ENCODE measurements around the gene ZEB1.

DNA sequence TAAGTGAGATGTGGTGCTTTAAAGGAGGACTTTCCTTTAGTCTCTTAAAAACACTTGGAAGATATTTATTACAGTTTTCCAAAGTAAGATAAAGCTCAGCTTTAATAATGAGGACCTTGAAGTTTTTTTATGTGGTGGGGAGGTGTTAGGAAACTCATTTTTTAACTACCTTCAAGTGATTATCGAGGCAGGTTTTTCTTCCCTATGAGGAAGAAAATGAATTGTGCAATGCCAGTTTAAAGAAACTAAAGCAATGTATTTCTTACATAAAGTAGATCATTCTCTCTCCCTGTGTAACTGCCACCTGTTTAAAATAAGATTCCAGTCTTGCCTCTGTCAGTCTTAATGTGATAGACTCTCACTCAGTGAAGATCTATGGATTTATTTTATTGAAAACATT is 27.9 kb downstream of the ZEB1 start:
- TF ChIP-seq, protein P1, sequence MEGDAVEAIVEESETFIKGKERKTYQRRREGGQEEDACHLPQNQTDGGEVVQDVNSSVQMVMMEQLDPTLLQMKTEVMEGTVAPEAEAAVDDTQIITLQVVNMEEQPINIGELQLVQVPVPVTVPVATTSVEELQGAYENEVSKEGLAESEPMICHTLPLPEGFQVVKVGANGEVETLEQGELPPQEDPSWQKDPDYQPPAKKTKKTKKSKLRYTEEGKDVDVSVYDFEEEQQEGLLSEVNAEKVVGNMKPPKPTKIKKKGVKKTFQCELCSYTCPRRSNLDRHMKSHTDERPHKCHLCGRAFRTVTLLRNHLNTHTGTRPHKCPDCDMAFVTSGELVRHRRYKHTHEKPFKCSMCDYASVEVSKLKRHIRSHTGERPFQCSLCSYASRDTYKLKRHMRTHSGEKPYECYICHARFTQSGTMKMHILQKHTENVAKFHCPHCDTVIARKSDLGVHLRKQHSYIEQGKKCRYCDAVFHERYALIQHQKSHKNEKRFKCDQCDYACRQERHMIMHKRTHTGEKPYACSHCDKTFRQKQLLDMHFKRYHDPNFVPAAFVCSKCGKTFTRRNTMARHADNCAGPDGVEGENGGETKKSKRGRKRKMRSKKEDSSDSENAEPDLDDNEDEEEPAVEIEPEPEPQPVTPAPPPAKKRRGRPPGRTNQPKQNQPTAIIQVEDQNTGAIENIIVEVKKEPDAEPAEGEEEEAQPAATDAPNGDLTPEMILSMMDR (tag by site-specific recombination; IDR thresholded peaks at IDR 0.05), result no peak
- TF ChIP-seq ZBTB7A (tag by site-specific recombination; IDR thresholded peaks at IDR 0.05; ENCODE audit: low read depth) (no peak), ZBTB21 (tag by site-specific recombination; IDR thresholded peaks at IDR 0.05) (no peak), ZNF510 (tag by site-specific recombination; IDR thresholded peaks at IDR 0.05; ENCODE audit: insufficient replicate concordance) (no peak), ZNF600 (tag by site-specific recombination; IDR thresholded peaks at IDR 0.05) (no peak), TCF7L2 (IDR thresholded peaks at IDR 0.05; ENCODE audit: borderline replicate concordance, low read depth, low read length) (no peak), ZNF10 (tag by site-specific recombination; IDR thresholded peaks at IDR 0.05) (no peak)
- TF ChIP-seq, protein P2, sequence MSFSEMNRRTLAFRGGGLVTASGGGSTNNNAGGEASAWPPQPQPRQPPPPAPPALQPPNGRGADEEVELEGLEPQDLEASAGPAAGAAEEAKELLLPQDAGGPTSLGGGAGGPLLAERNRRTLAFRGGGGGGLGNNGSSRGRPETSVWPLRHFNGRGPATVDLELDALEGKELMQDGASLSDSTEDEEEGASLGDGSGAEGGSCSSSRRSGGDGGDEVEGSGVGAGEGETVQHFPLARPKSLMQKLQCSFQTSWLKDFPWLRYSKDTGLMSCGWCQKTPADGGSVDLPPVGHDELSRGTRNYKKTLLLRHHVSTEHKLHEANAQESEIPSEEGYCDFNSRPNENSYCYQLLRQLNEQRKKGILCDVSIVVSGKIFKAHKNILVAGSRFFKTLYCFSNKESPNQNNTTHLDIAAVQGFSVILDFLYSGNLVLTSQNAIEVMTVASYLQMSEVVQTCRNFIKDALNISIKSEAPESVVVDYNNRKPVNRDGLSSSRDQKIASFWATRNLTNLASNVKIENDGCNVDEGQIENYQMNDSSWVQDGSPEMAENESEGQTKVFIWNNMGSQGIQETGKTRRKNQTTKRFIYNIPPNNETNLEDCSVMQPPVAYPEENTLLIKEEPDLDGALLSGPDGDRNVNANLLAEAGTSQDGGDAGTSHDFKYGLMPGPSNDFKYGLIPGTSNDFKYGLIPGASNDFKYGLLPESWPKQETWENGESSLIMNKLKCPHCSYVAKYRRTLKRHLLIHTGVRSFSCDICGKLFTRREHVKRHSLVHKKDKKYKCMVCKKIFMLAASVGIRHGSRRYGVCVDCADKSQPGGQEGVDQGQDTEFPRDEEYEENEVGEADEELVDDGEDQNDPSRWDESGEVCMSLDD (tag by site-specific recombination; IDR thresholded peaks at IDR 0.05), result no peak
- TF ChIP-seq, protein P3, sequence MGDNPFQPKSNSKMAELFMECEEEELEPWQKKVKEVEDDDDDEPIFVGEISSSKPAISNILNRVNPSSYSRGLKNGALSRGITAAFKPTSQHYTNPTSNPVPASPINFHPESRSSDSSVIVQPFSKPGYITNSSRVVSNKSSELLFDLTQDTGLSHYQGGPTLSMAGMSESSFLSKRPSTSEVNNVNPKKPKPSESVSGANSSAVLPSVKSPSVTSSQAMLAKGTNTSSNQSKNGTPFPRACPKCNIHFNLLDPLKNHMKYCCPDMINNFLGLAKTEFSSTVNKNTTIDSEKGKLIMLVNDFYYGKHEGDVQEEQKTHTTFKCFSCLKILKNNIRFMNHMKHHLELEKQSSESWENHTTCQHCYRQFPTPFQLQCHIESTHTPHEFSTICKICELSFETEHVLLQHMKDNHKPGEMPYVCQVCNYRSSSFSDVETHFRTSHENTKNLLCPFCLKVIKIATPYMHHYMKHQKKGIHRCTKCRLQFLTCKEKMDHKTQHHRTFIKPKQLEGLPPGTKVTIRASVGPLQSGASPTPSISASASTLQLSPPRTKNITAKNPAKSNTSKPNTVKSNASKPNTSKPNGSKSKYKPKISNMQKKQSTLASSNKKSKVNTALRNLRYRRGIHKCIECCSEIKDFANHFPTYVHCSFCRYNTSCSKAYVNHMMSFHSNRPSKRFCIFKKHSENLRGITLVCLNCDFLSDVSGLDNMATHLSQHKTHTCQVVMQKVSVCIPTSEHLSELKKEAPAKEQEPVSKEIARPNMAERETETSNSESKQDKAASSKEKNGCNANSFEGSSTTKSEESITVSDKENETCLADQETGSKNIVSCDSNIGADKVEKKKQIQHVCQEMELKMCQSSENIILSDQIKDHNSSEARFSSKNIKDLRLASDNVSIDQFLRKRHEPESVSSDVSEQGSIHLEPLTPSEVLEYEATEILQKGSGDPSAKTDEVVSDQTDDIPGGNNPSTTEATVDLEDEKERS (tag by site-specific recombination; IDR thresholded peaks at IDR 0.05), result no peak

All from HEK293 (cell line).